GM23338 (cell line): Measurements from ENCODE around the gene MYO6. TPM values are rescaled to one million over a fixed set of nuclear protein-coding genes. Genes with fewer than 3 reads are reported as not detected.

Experiments used
- ATAC-seq: fragments of 200-7000 bp; cut with Tn5 transposase; 3 replicates; pipeline ENCODE4 v1.9.1; 2020
- DNase-seq: peaks from one replicate; pipeline ENCODE4 v3.0.0-alpha.2; 2015; ENCODE audit warnings: low spot score
- H2AFZ ChIP-seq: fragments of 200-600 bp; sonication (generic); 2 replicates; pipeline ENCODE4 v1.8.0; 2016; ENCODE audit warnings: antibody characterized with exemption, mild to moderate bottlenecking, moderate library complexity
- H3F3A ChIP-seq: fragments of 200-600 bp; sonication (generic); replicated peaks from 2 replicates; pipeline ENCODE4 v1.8.0; 2017; ENCODE audit warnings: antibody characterized with exemption, mixed run types, low read depth
- H3K27ac ChIP-seq: fragments of 200-600 bp; sonication (generic); 2 replicates; pipeline ENCODE4 v1.6.1; 2016; ENCODE audit warnings: low read depth
- H3K27me3 ChIP-seq: fragments of 200-600 bp; sonication (generic); 2 replicates; pipeline ENCODE4 v1.8.0; 2016; ENCODE audit warnings: mild to moderate bottlenecking, mixed run types, moderate library complexity; ENCODE audit not compliant: insufficient read depth
- H3K36me3 ChIP-seq: fragments of 200-600 bp; sonication (generic); 2 replicates; pipeline ENCODE4 v1.8.0; 2016; ENCODE audit warnings: mild to moderate bottlenecking; ENCODE audit not compliant: insufficient read depth
- H3K4me1 ChIP-seq: fragments of 200-600 bp; sonication (generic); 2 replicates; pipeline ENCODE4 v1.8.0; 2016; ENCODE audit warnings: mild to moderate bottlenecking, moderate library complexity; ENCODE audit not compliant: insufficient read depth
- H3K4me2 ChIP-seq: fragments of 200-600 bp; sonication (generic); 2 replicates; pipeline ENCODE4 v1.7.1; 2017; ENCODE audit warnings: mixed run types
- H3K4me3 ChIP-seq: fragments of 200-600 bp; sonication (generic); 2 replicates; pipeline ENCODE4 v1.6.1; 2016; ENCODE audit warnings: mixed run types
- H3K79me2 ChIP-seq: fragments of 200-600 bp; sonication (generic); replicated peaks from 2 replicates; pipeline ENCODE4 v1.8.0; 2017; ENCODE audit warnings: mild to moderate bottlenecking; ENCODE audit not compliant: insufficient read depth
- H3K9me2 ChIP-seq: fragments of 200-600 bp; sonication (generic); 2 replicates; pipeline ENCODE4 v1.8.0; 2017; ENCODE audit not compliant: insufficient read depth
- H4K20me1 ChIP-seq: fragments of 200-600 bp; sonication (generic); replicated peaks from 2 replicates; pipeline ENCODE4 v1.8.0; 2017; ENCODE audit warnings: mild to moderate bottlenecking; ENCODE audit not compliant: insufficient read depth
- H3K27ac Mint-ChIP-seq: 2 replicates; pipeline ENCODE4 v1.8.0; 2020; ENCODE audit warnings: inconsistent platforms, mild to moderate bottlenecking, moderate library complexity, mixed read lengths
- H3K27me3 Mint-ChIP-seq: 3 replicates; pipeline ENCODE4 v1.8.0; 2022; ENCODE audit warnings: low read depth, mild to moderate bottlenecking, moderate library complexity, mixed read lengths, inconsistent platforms; ENCODE audit not compliant: insufficient read depth, poor library complexity
- H3K36me3 Mint-ChIP-seq: 3 replicates; pipeline ENCODE4 v1.8.0; 2021; ENCODE audit warnings: low read depth, mild to moderate bottlenecking, inconsistent platforms, moderate library complexity, mixed read lengths
- H3K4me1 Mint-ChIP-seq: 3 replicates; pipeline ENCODE4 v1.8.0; 2020; ENCODE audit warnings: mild to moderate bottlenecking, inconsistent platforms, mixed read lengths
- H3K4me3 Mint-ChIP-seq: 3 replicates; pipeline ENCODE4 v1.8.0; 2021; ENCODE audit warnings: moderate library complexity, mild to moderate bottlenecking, inconsistent platforms, mixed read lengths
- H3K9me3 Mint-ChIP-seq: 3 replicates; pipeline ENCODE4 v1.8.0; 2020; ENCODE audit warnings: moderate library complexity, mild to moderate bottlenecking, inconsistent platforms, mixed read lengths
- CREB1 ChIP-seq: fragments of 250-450 bp; sonication (Bioruptor Pico); IDR thresholded peaks from 2 replicates; pipeline ENCODE4 v1.5.0; 2020; ENCODE audit warnings: low read depth, mild to moderate bottlenecking, moderate library complexity
- CTCF ChIP-seq, 2 experiments: fragments of 200-600 bp in 1 of 2; sonication (generic) in 1 of 2; conservative IDR thresholded peaks; 2 replicates each; pipeline versions ENCODE4 v1.5.1 to v1.6.1; 2016 to 2017; ENCODE audit warnings: antibody characterized with exemption in 2 of 2, low read depth in 2 of 2, mild to moderate bottlenecking in 2 of 2, moderate library complexity in 1 of 2
- EZH2 ChIP-seq: fragments of 200-600 bp; sonication (generic); IDR thresholded peaks from one replicate; pipeline ENCODE4 v1.8.0; 2017; ENCODE audit warnings: antibody characterized with exemption, mild to moderate bottlenecking, low read depth; ENCODE audit not compliant: unreplicated experiment
- EZH2phosphoT487 ChIP-seq: fragments of 200-600 bp; sonication (generic); IDR thresholded peaks from one replicate; pipeline ENCODE4 v1.8.1; 2018; ENCODE audit warnings: antibody characterized with exemption; ENCODE audit not compliant: unreplicated experiment
- JUNB ChIP-seq: IDR thresholded peaks from one replicate; pipeline ENCODE4 v1.6.1; 2016; ENCODE audit warnings: antibody characterized with exemption; ENCODE audit not compliant: unreplicated experiment
- POLR2AphosphoS5 ChIP-seq: IDR thresholded peaks from 2 replicates; pipeline ENCODE4 v1.6.1; 2016; ENCODE audit warnings: antibody characterized with exemption, low read depth
- REST ChIP-seq: IDR thresholded peaks from one replicate; pipeline ENCODE4 v1.6.1; 2018; ENCODE audit warnings: antibody characterized with exemption; ENCODE audit not compliant: unreplicated experiment
- STAT1 ChIP-seq: IDR thresholded peaks from one replicate; pipeline ENCODE4 v1.6.1; 2016; ENCODE audit warnings: antibody characterized with exemption; ENCODE audit not compliant: unreplicated experiment
- ZNF114 ChIP-seq: fragments of 250-450 bp; sonication (Bioruptor Pico); IDR thresholded peaks from 2 replicates; pipeline ENCODE4 v1.5.0; 2020; ENCODE audit warnings: mild to moderate bottlenecking, moderate library complexity
- polyA plus RNA-seq: library from polyadenylated mRNA; unstranded; fragments of >200 nt; fragmentation: Nextera tagmentation; extraction: Ambion mirVana; gene quantifications from 2 replicates; pipeline ENCODE4 v1.2.1, GENCODE V29; 2016
- total RNA-seq: library from RNA; depleted of rRNA; stranded (reverse); fragments of >200 nt; shearing (Covaris generic); gene quantifications from 2 replicates; pipeline ENCODE4 v1.2.3, GENCODE V29; 2014

Gene MYO6
- total and polyA plus RNA-seq, 2 experiments from 2014 or later: 21.8 to 33.0 TPM

GRCh38 chr6:75786152-75786551 lies 37.1 kb downstream of the MYO6 start:
- Histone ChIP-seq H3K9me2 (no peaks in the 10 kb centered on the region), H4K20me1 (no peaks in the 10 kb centered on the region), H3K4me2 (no peak overlapping the region), H3K27me3 (no peaks in the 10 kb centered on the region), H3K4me1 (no peaks in the 10 kb centered on the region), H3F3A (no peaks in the 10 kb centered on the region), H3K36me3 (no peaks in the 10 kb centered on the region), H3K79me2 (no peaks in the 10 kb centered on the region), H3K4me3 (no peak overlapping the region), H3K27ac (no peak overlapping the region), H2AFZ (no peak overlapping the region)
- H3K9me3 Mint-ChIP-seq: 0 out of 3 replicates have a peak, but pooled peaks cover 6% of the 10 kb centered on the region
- H3K27me3 Mint-ChIP-seq: peaks cover 3% of the 10 kb centered on the region
- no peaks in the 10 kb centered on the region for H3K36me3 Mint-ChIP-seq
- DNase-seq: no peak
- no peak for TF ChIP-seq CREB1 (CRISPR knock-in tag)
- no peak for TF ChIP-seq POLR2AphosphoS5
- no peak for TF ChIP-seq REST
- no peak for TF ChIP-seq EZH2phosphoT487
- H3K4me3 Mint-ChIP-seq: no peak overlapping the region
- ATAC-seq: no peak
- no peak overlapping the region for H3K27ac Mint-ChIP-seq
- H3K4me1 Mint-ChIP-seq: peaks cover 4% of the 10 kb centered on the region; the same call in 2 of the 3 replicates

GRCh38 chr6:75788894-75789293 lies 39.9 kb downstream of the MYO6 start:
- TF ChIP-seq JUNB (no peak), CTCF (conservative IDR thresholded peaks at IDR 0.05; ENCODE audit: low read depth in 2 of 2) (no peak), STAT1 (no peak), EZH2 (no peak), ZNF114 (CRISPR knock-in tag) (no peak), EZH2phosphoT487 (no peak)
- Mint-ChIP-seq H3K9me3 (0 out of 3 replicates have a peak, but pooled peaks cover 3% of the 10 kb centered on the region), H3K27me3 (peaks cover 2% of the 10 kb centered on the region), H3K4me1 (peaks cover 7% of the 10 kb centered on the region; the same call in 2 of the 3 replicates), H3K36me3 (no peaks in the 10 kb centered on the region), H3K27ac (no peak overlapping the region), H3K4me3 (no peak overlapping the region)
- Histone ChIP-seq H3K79me2 (no peaks in the 10 kb centered on the region), H3K36me3 (no peaks in the 10 kb centered on the region), H3K4me1 (no peaks in the 10 kb centered on the region; the same call in 1 of the 2 replicates), H3F3A (no peaks in the 10 kb centered on the region), H3K27me3 (no peaks in the 10 kb centered on the region), H3K4me3 (no peak overlapping the region), H2AFZ (no peak overlapping the region), H3K9me2 (no peaks in the 10 kb centered on the region), H3K4me2 (no peak overlapping the region), H3K27ac (no peak overlapping the region), H4K20me1 (no peaks in the 10 kb centered on the region)
- ATAC-seq (no peak), DNase-seq (no peak)
